ENCODE results near the gene FLOT1.

The FLOT1 gene

GRCh38 chr6:30689985-30690384, 52.5 kb downstream of the FLOT1 start:
- DNase-seq = no peak

GRCh38 chr6:30689022-30689865, 53.2 kb downstream of the FLOT1 start:
- DNase-seq = no peak

- DNase-seq = peak in 1 of 2 experiments; percentile 21
Observed at GRCh38 chr6:30688569-30688968, 53.9 kb downstream of the FLOT1 start.

DNA sequence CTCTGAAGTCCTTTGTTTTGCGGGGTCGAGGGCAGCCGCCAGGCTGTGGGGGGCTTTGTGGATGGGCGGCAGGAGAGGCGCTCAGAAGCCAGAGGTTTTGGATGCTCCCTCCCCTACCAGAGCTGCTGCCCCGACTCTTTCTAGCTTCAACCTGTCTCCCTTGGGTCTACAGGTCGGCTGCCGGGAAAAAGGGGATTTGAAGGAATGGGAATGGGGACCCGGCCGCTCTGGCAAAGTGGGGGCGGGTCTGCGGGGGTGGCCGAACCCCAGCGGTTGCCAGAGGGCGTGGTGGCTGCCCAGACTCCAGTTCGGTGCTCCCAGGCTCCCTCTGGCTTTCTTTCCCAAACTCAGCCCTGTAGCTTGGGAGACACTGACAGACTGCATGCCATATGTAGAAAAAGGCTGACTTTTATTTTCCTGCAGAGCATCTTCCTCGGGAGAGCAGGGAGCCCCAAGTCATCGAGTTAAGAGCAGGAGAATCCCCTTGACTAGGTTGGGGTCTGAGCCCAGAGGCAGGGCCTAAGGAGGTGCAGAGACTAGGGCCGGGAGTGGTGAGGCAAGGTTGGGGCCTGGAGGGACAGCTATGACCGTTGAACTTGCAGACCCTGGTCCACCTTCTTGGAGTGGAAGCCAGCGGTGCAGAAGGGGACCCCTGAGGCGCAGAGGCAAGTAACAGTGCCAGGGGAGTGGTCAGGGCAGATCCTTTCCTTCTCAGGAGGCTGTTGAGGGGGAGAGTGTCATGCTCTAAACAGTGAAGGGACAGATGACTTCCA, 54.6 kb downstream of the FLOT1 start:
- peak in 1 of 2 experiments; percentile 12 for DNase-seq

DNA sequence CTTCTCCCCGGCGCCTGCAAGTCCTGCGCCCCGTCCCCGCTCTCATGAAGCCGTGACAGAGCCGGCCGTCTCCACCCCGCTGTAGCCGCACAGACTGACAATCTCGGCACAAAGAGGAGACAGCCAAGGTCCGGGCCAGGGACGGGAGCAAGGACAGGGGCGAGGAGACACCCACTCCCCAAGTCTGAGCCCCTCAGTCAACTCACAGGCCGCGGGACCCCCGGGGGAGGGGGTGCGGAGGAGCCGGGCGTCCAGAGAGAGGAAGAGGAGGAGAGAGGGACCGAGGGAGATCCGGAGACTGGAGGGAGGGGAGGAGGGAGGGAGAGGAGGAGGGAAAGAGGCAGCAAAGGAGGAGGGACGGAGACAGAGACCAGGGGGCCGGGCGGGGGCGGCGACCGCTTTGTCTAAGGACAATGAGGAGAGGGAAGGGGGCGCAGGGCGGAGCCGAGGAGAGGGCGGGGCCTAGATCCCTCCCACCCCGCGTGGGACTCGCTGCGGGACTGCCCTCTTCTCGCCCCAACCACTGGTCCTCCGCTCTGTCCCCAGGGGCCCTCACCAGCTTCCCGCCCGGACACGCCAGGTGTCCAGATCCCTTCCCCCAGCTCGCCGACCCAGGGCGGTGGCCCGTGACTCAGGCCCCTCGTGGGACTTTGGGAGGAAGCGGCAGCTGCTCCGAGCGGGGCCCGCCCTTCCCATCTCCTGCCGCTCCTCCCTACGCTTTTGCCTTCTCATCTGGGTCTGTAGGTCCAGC, 55.4 kb downstream of the FLOT1 start:
- DNase-seq = peak; percentile 96 to 97

DNA sequence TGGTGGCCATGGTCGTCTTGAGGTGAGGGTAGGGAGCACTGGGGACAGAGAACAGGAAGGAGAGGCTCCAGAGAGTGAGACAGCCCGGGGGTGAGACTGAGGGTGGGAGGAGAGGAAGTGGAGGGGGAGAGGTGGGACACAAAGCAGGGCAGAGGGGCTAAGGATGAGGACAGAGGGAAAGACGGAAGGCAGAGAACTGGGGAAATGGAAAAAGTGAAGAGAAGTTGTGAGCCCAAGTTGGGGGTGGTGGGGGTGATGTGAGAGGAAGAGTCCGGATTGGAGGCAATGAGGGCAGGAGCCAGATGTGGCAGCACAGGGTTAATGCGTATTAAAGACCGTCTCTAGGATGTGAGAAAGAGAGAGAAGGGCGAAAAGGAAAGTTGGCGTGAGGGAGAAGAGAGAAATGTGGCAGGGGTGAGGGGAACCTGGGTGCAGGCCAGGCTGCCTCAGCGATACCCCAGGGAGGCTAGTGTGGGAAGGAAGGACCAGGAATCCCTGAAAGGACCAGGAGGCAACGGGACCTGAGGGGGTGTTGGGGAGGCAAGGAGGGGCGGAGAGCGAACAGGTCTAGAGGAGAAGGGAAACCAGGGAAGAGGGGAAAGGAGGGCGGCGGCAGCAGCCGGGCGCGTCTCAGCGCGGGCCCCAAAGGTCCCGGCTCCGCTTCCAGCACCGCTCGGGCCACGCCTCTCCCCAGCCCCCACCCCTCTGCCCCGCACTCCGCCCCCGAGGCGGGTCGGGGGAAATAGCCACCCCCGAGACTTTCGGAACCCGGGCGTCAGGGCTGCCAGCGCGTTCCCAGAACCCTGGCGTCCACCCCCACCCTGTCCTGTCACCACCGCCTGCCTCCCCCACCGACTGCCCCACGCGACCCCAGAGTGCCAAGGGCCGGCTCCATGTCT, 56.2 kb downstream of the FLOT1 start, which contains the start of gene PPP1R18:
TSS of gene PPP1R18 (minus strand) at position 637 of the 899 bp plus-strand sequence. CDS start at position 10, 627 bp downstream.
- DNase-seq = peak; percentile 92

DNA sequence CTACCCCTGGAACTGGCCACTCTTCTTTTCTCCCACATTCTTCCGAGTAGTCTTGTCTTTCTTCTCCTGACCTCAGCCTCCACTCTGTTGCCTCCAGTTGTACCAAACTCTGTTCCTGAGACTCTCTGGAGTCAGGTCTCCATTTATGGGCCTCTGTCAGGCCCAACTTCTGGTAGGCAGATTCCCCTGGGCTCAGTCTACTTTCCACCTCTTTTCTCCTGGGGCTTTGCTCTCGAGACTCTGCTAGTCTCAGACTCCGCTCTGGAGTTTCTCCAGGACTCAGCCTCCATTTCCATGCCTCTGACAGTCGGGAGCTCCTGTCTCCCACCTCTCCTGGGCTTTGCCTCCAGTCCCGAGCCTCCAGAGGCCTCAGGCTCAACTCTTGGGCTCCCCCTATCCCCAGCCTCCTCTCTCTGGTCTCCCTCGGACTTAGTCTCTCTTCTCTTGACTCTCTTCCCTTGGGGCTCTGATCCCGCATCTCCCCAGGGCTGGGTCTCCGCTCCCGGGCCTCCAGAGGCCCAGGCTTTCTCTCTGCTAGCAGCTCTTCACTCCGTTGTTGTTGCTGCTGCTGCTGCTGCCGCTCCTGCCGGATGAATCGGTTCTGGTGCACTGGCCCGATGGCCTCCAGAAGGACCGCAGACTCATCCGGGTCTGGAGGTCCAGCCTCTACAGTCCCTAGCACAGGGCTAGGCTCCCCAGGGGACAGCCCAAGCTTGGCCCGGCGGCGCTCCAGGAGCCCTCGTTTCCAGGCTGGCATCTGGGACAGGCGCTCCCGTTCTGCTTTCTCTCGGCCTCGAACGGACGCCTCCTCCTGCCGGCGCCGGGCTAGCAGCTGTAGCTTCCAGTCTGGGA, 57.1 kb downstream of the FLOT1 start:
- peak; percentile 34 to 47 for DNase-seq

DNA sequence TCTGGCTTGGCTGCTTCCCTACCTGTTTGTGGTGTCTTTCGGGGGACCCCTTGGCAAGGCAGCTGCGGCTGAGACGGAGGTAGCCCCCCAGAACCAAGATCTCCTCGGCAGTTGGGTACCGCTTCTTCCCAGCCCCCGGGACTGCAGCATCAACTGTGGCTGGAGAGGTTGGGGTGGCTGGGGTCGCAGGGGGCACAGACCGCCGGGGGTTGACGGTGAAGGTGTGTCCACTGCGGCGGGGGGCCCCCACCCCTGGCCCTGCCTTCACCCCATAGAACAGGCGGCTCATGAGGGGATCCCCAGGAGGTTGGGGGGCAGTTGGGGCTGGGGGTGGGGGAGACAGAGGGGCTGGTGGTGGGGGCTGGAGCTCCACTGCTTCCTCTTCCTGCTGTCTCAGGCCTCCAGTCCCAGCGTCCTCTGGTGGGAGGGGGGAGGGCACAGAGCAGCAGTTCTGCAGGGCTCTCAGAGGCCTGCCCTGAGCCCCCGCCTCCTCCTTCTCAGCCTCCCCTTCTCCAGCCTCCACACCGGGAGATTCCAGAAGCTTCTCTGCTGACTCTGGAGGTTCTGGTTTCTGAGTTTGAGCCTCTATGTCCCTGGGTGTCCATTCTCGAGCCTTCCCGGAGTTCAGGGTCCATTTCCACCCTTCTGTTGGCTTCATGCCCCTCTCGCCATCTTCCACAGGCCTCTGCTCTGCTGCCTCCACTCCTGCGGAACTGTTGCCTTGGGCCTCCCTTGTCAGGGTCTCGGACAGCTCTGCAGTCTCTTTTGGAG, 57.9 kb downstream of the FLOT1 start:
- DNase-seq = peak; percentile 68 to 73

DNA sequence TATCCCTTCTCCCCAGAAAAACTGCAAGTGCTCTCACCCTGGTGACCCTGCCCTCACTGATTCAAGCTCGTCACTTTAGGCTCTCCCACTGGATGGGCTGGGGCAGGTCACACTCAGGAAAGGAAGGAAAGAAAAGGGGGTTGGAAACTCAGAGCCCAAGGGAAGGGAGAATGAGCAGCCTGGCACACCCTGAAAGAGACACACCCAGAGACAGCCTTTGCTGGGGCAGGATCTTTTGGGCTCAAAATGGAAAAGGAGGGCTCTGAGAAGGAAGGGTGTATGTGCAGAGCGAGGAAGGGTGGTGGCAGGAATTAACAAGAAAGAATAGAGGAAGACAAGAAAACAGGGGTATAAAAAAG, 58.5 kb downstream of the FLOT1 start:
- no peak for DNase-seq

DNA sequence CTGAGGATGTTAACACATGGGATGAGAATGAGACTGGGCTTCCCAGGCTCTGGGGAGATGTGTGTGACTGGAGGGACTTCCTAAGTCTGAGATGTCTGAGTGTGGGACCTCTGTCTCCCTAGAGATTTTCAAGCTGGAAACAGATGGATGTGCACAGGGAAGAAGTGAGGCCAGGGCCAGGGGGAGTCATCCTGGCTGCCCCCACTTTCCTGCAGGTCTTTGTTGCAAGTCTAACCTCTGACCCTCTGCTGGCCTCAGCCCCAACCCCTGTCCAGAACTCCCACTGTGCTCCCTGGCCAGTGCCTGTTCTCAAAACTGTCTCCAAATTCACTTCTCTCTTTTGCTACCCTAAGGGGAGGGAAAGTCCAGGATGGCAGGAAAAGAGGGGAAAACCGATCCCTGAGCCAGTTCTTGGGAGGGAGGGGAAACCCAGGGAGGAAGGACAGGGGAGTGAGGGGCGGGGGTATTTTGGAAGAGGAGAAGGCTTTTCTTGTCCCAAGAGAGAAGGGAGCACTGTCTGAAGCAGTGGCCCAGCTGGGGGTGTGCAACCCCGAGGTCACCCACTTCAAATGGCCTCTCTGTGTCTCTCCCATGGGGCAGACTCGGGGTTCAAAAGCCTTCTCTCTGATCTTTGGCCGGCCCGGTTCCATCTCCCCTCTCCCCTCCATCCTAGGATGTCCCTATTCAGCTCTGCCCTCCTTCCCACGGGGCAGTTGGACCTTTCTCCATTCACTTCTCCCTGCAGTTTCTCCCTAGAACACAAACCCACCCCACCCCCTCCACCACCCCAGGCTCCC, 59.1 kb downstream of the FLOT1 start:
- DNase-seq = peak in 1 of 2 experiments; percentile 26

- peak; percentile 85 to 90 for DNase-seq
Observed at GRCh38 chr6:30682143-30683117, 60.1 kb downstream of the FLOT1 start.

- peak in 1 of 2 experiments; percentile 18 for DNase-seq
Observed at GRCh38 chr6:30681766-30682142, 60.7 kb downstream of the FLOT1 start.

GRCh38 chr6:30679765-30680535, 62.5 kb downstream of the FLOT1 start:
- peak in 1 of 2 experiments; percentile 18 for DNase-seq

DNA sequence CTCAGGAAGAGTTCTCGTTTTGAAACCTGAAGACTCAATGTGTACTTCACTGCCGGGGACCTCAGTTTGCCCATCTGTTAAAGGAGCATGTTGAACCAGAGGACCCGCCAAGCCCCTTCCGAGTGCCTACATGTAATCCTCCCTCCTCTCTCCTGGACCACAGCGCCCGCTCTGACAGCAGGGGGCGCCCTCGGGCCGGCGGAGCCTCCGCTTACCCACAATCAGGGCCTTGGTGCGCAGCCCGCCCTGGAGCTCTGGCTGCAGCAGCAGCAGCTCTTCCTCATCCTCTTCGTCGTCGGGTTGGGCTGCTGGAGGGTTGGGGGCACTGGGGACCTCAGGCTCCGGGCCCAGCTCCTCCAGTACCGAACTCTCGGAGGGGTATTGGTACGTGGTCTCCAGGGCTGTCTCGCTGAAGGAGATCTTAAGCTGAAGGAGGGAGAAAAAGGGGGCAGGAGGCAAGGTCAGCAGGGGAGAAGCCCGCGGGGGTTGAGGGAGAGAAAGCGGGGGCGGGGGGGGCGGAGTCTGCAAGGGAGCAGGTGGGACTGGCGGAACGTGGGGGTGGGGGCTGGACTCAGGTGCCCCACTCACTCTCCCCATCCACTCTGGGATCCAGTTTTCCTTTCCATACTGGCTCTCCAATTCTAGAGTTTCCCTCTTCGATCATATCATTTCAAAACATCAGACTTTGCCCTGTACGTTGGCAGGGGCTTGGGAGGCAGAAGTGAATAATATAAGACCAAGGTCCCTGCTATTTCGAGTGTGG, 63.3 kb downstream of the FLOT1 start:
- peak; percentile 93 to 94 for DNase-seq

Data from activated CD4-positive, alpha-beta T cell treated with anti-CD3 and anti-CD28 coated beads, Interleukin-2, amount 50 U/mL, for 48 hours (primary cell).